H9 (cell line): ENCODE measurements around the gene GIPC2. TPM values are rescaled to one million over a fixed set of nuclear protein-coding genes. Genes with fewer than 3 reads are reported as not detected.

ENCODE experiments used
- DNase-seq: peaks from one replicate; pipeline ENCODE4 v3.0.0-alpha.2; 2017
- H2AFZ ChIP-seq: one replicate; pipeline ENCODE4 v1.6.1; 2013; ENCODE audit warnings: mild to moderate bottlenecking, low read length, control low read depth, moderate library complexity
- H2AK5ac ChIP-seq: 2 replicates; pipeline ENCODE4 v1.6.1; 2013; ENCODE audit warnings: low read length, control low read depth, mixed read lengths; ENCODE audit not compliant: insufficient read length
- H2BK120ac ChIP-seq: one replicate; pipeline ENCODE4 v1.6.1; 2013; ENCODE audit warnings: low read depth, mild to moderate bottlenecking, low read length, control low read depth, inconsistent platforms; ENCODE audit not compliant: poor library complexity, severe bottlenecking
- H2BK12ac ChIP-seq: 2 replicates; pipeline ENCODE4 v1.6.1; 2013; ENCODE audit warnings: low read length, control low read depth, mixed read lengths, low read depth; ENCODE audit not compliant: insufficient read length
- H2BK15ac ChIP-seq: 2 replicates; pipeline ENCODE4 v1.6.1; 2013; ENCODE audit warnings: low read depth, low read length, control low read depth
- H2BK20ac ChIP-seq: one replicate; pipeline ENCODE4 v1.6.1; 2013; ENCODE audit warnings: low read depth, mild to moderate bottlenecking, low read length, control low read depth, inconsistent platforms; ENCODE audit not compliant: poor library complexity, severe bottlenecking
- H2BK5ac ChIP-seq: 2 replicates; pipeline ENCODE4 v1.6.1; 2013; ENCODE audit warnings: low read length, control low read depth, mixed read lengths; ENCODE audit not compliant: insufficient read length
- H3K14ac ChIP-seq: 2 replicates; pipeline ENCODE4 v1.6.1; 2013; ENCODE audit warnings: low read length, control low read depth; ENCODE audit not compliant: insufficient read depth
- H3K18ac ChIP-seq: 2 replicates; pipeline ENCODE4 v1.6.1; 2013; ENCODE audit warnings: low read depth, mild to moderate bottlenecking, mixed read lengths, low read length, control low read depth; ENCODE audit not compliant: insufficient read length
- H3K23ac ChIP-seq: 2 replicates; pipeline ENCODE4 v1.6.1; 2013; ENCODE audit warnings: low read length, control low read depth, mixed read lengths, low read depth; ENCODE audit not compliant: insufficient read length
- H3K23me2 ChIP-seq: 2 replicates; pipeline ENCODE4 v1.6.1; 2013; ENCODE audit warnings: low read depth, mild to moderate bottlenecking, mixed read lengths, low read length, control low read depth; ENCODE audit not compliant: insufficient read length, poor library complexity, severe bottlenecking
- H3K27ac ChIP-seq: 2 replicates; pipeline ENCODE4 v1.5.1; 2013; ENCODE audit warnings: low read length, control low read depth, mixed read lengths, low read depth; ENCODE audit not compliant: insufficient read length
- H3K27me3 ChIP-seq: 2 replicates; pipeline ENCODE4 v1.6.1; 2013; ENCODE audit warnings: low read length, control low read depth, inconsistent platforms; ENCODE audit not compliant: insufficient read depth
- H3K4ac ChIP-seq: 2 replicates; pipeline ENCODE4 v1.6.1; 2013; ENCODE audit warnings: low read depth, mild to moderate bottlenecking, control low read depth, inconsistent platforms, low read length, moderate library complexity
- H3K4me1 ChIP-seq: 2 replicates; pipeline ENCODE4 v1.6.1; 2013; ENCODE audit warnings: low read length, control low read depth, inconsistent platforms; ENCODE audit not compliant: insufficient read depth
- H3K4me2 ChIP-seq: 2 replicates; pipeline ENCODE4 v1.6.1; 2013; ENCODE audit warnings: low read length, control low read depth, mixed read lengths; ENCODE audit not compliant: insufficient read length, insufficient read depth
- H3K56ac ChIP-seq: 2 replicates; pipeline ENCODE4 v1.6.1; 2013; ENCODE audit warnings: low read depth, mild to moderate bottlenecking, mixed read lengths, low read length, control low read depth; ENCODE audit not compliant: insufficient read length
- H3K79me1 ChIP-seq: 2 replicates; pipeline ENCODE4 v1.6.1; 2013; ENCODE audit warnings: low read depth, mild to moderate bottlenecking, moderate library complexity, low read length, control low read depth, inconsistent platforms; ENCODE audit not compliant: insufficient read depth, poor library complexity, severe bottlenecking
- H3K79me2 ChIP-seq: 2 replicates; pipeline ENCODE4 v1.6.1; 2013; ENCODE audit warnings: low read length, control low read depth, inconsistent platforms; ENCODE audit not compliant: insufficient read depth
- H3K9ac ChIP-seq: 2 replicates; pipeline ENCODE4 v1.6.1; 2013; ENCODE audit warnings: low read length, control low read depth, mixed read lengths; ENCODE audit not compliant: insufficient read length; ENCODE audit errors: extremely low read depth
- H3K9me3 ChIP-seq: one replicate; pipeline ENCODE4 v1.6.1; 2013; ENCODE audit warnings: low read depth, low read length, inconsistent platforms; ENCODE audit not compliant: control insufficient read depth
- H3T11ph ChIP-seq: one replicate; pipeline ENCODE4 v1.6.1; 2013; ENCODE audit warnings: mild to moderate bottlenecking, low read length, control low read depth, inconsistent platforms
- H4K20me1 ChIP-seq: one replicate; pipeline ENCODE4 v1.6.1; 2013; ENCODE audit not compliant: control insufficient read depth, insufficient read length, insufficient read depth
- H4K5ac ChIP-seq: 2 replicates; pipeline ENCODE4 v1.6.1; 2013; ENCODE audit warnings: low read depth, mild to moderate bottlenecking, mixed read lengths, low read length, control low read depth; ENCODE audit not compliant: insufficient read length
- H4K8ac ChIP-seq: replicated peaks from 2 replicates; pipeline ENCODE4 v1.6.1; 2013; ENCODE audit warnings: low read length, control low read depth, mixed read lengths, low read depth; ENCODE audit not compliant: insufficient read length
- H4K91ac ChIP-seq: 2 replicates; pipeline ENCODE4 v1.6.1; 2013; ENCODE audit warnings: low read depth, mild to moderate bottlenecking, moderate library complexity, mixed read lengths, low read length, control low read depth; ENCODE audit not compliant: insufficient read length
- H3K27ac Mint-ChIP-seq, 3 experiments: 2 replicates in 2 of 3; 3 replicates in 1 of 3; pipeline ENCODE4 v1.8.0; 2020 to 2021; ENCODE audit warnings: mixed read lengths in 3 of 3, mild to moderate bottlenecking in 1 of 3, moderate library complexity in 1 of 3
- H3K27me3 Mint-ChIP-seq: 2 replicates; pipeline ENCODE4 v1.8.0; 2021; ENCODE audit warnings: low read depth, mild to moderate bottlenecking, moderate library complexity, mixed read lengths
- H3K36me3 Mint-ChIP-seq, 3 experiments: 2 replicates in 2 of 3; 3 replicates in 1 of 3; pipeline ENCODE4 v1.8.0; 2020 to 2021; ENCODE audit warnings: low read depth in 3 of 3, mixed read lengths in 3 of 3; ENCODE audit not compliant: insufficient read depth in 1 of 3
- H3K4me1 Mint-ChIP-seq, 2 experiments: 2 replicates each; pipeline ENCODE4 v1.8.0; 2020; ENCODE audit warnings: mixed read lengths in 2 of 2
- H3K4me3 Mint-ChIP-seq, 2 experiments: 2 replicates in 1 of 2; 3 replicates in 1 of 2; pipeline ENCODE4 v1.8.0; 2020 to 2021; ENCODE audit warnings: mild to moderate bottlenecking in 2 of 2, mixed read lengths in 2 of 2, moderate library complexity in 1 of 2
- H3K9me3 Mint-ChIP-seq, 2 experiments: 2 replicates in 1 of 2; 3 replicates in 1 of 2; pipeline ENCODE4 v1.8.0; 2020; ENCODE audit warnings: mild to moderate bottlenecking in 2 of 2, mixed read lengths in 2 of 2, moderate library complexity in 1 of 2
- CTCF ChIP-seq: fragments of 200-600 bp; sonication (generic); conservative IDR thresholded peaks from 3 replicates; pipeline ENCODE4 v1.8.0; 2021; ENCODE audit warnings: antibody characterized with exemption, mild to moderate bottlenecking
- WGBS: extraction: QIAGEN DNeasy Blood & Tissue Kit; methylation state at CpG from one replicate; pipeline ENCODE4 v1.1.7; 2013; ENCODE audit warnings: missing lambda C conversion rate, low lambda C conversion rate, mixed read lengths; ENCODE audit not compliant: insufficient read length; ENCODE audit errors: extremely low coverage; 5-methylcytosine and 5-hydroxymethylcytosine counted together
- total RNA-seq: library from RNA; stranded (reverse); gene quantifications from 2 replicates; pipeline ENCODE4 v1.2.1, GENCODE V29; 2021

The GIPC2 gene
- total RNA-seq, 1 experiment from 2014 or later, result 0.85 TPM

- H3K27ac Mint-ChIP-seq, result peak within 1 kb of the TSS; percentile 94 to 99 (median 99)
- H3K27me3 ChIP-seq, result no peaks in the 10 kb centered on the region
- H3K4me3 Mint-ChIP-seq, result peak within 1 kb of the TSS; percentile 57 to 82
- no peaks in the 10 kb centered on the region for H3K79me2 ChIP-seq
- no peaks in the 10 kb centered on the region for H3K36me3 Mint-ChIP-seq
- H3K4me2 ChIP-seq, result peak within 1 kb of the TSS; percentile 67
- no peaks in the 10 kb centered on the region for H4K20me1 ChIP-seq
- no peak within 1 kb of the TSS for H4K91ac ChIP-seq
- H2BK120ac ChIP-seq, result no peak within 1 kb of the TSS
- no peak within 1 kb of the TSS for H2BK20ac ChIP-seq
- no peak within 1 kb of the TSS for H3T11ph ChIP-seq
- no peak within 1 kb of the TSS; the same call in 1 of the 2 replicates for H3K14ac ChIP-seq
- H3K4ac ChIP-seq, result no peak within 1 kb of the TSS
- peaks cover 2% of the 10 kb centered on the region for H3K23me2 ChIP-seq
- no peak within 1 kb of the TSS for H3K18ac ChIP-seq
- WGBS, result no CpG with 5 or more reads among the region's 12 CpGs
- H2AFZ ChIP-seq, result no peak within 1 kb of the TSS
- peak within 1 kb of the TSS; percentile 34 for H3K27ac ChIP-seq
- H3K9me3 Mint-ChIP-seq, result peaks cover 0 to 2% of the 10 kb centered on the region in 2 experiments; a peak in 1 of 5 replicates
- no peak for TF ChIP-seq CTCF
- H3K4me1 Mint-ChIP-seq, result peaks cover 27% of the 10 kb centered on the region in 2 experiments
- no peak within 1 kb of the TSS for H2BK12ac ChIP-seq
- H3K79me1 ChIP-seq, result no peaks in the 10 kb centered on the region
- no peak within 1 kb of the TSS for H2AK5ac ChIP-seq
- H3K9me3 ChIP-seq, result no peaks in the 10 kb centered on the region
- no peaks in the 10 kb centered on the region; the same call in 1 of the 2 replicates for H3K27me3 Mint-ChIP-seq
- no peak within 1 kb of the TSS for H2BK15ac ChIP-seq
- DNase-seq, result peak; percentile 54
- H3K56ac ChIP-seq, result no peak within 1 kb of the TSS
- no peaks in the 10 kb centered on the region for H3K4me1 ChIP-seq
- H4K8ac ChIP-seq, result no peak within 1 kb of the TSS
- no peak within 1 kb of the TSS for H3K23ac ChIP-seq
- H3K9ac ChIP-seq, result peak within 1 kb of the TSS; percentile 23
- no peak within 1 kb of the TSS for H2BK5ac ChIP-seq
- H4K5ac ChIP-seq, result no peak within 1 kb of the TSS
Observed at GRCh38 chr1:78004719-78005447, 40.9 kb upstream of the GIPC2 start, which contains the start of gene DNAJB4. Gene DNAJB4 (plus strand): TSS chr1:78004939. CDS start chr1:78005111, 172 bp downstream.
